Gastrocnemius medialis (tissue), 4 donors: ENCODE results near the gene GSG1L.

Experiments
- POLR2A ChIP-seq, 2 donors: fragments of 450-650 bp; IDR thresholded peaks; one replicate each; pipeline ENCODE4 v1.6.1; 2017; ENCODE audit warnings: antibody characterized with exemption in 2 of 2, mild to moderate bottlenecking in 2 of 2, moderate library complexity in 2 of 2
- TF ChIP-seq, protein P1 (sequence below), 5 experiments: fragments of 450-650 bp in 3 of 5; fragments of 200-600 bp in 2 of 5; sonication (generic) in 2 of 5; IDR thresholded peaks in 4 of 5; conservative IDR thresholded peaks in 1 of 5; 1 replicate in 4 of 5; 2 replicates in 1 of 5; pipeline ENCODE4 v1.5.1; 2016 to 2019; ENCODE audit warnings: antibody characterized with exemption in 5 of 5, mild to moderate bottlenecking in 3 of 5, moderate library complexity in 3 of 5

- TF ChIP-seq, protein P1, sequence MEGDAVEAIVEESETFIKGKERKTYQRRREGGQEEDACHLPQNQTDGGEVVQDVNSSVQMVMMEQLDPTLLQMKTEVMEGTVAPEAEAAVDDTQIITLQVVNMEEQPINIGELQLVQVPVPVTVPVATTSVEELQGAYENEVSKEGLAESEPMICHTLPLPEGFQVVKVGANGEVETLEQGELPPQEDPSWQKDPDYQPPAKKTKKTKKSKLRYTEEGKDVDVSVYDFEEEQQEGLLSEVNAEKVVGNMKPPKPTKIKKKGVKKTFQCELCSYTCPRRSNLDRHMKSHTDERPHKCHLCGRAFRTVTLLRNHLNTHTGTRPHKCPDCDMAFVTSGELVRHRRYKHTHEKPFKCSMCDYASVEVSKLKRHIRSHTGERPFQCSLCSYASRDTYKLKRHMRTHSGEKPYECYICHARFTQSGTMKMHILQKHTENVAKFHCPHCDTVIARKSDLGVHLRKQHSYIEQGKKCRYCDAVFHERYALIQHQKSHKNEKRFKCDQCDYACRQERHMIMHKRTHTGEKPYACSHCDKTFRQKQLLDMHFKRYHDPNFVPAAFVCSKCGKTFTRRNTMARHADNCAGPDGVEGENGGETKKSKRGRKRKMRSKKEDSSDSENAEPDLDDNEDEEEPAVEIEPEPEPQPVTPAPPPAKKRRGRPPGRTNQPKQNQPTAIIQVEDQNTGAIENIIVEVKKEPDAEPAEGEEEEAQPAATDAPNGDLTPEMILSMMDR (IDR thresholded peaks at IDR 0.05 in 4 of 5, conservative IDR thresholded peaks at IDR 0.05 in 1 of 5), result no peak
- no peak for TF ChIP-seq POLR2A (IDR thresholded peaks at IDR 0.05)
These were observed 130.9 kb downstream of the GSG1L start for GRCh38 chr16:27932542-27933135.
